Spleen (tissue), 11 donors: Measurements from ENCODE around the gene ULBP3. TPM values are rescaled to one million over a fixed set of nuclear protein-coding genes. Genes with fewer than 3 reads are reported as not detected.

Experiments used
- DNase-seq: peaks from one replicate; pipeline ENCODE4 v3.0.0-alpha.2; 2020
- H3K27ac ChIP-seq, 8 donors: fragments of 200-600 bp; sonication (generic) in 7 of 8; 1 replicate in 4 of 8; 2 replicates in 4 of 8; pipeline versions ENCODE4 v1.5.0 to v1.8.0; 2016 to 2021; ENCODE audit warnings: inconsistent platforms in 4 of 8, mild to moderate bottlenecking in 4 of 8, moderate library complexity in 1 of 8
- H3K27me3 ChIP-seq, 7 donors: fragments of 200-600 bp; sonication (generic) in 6 of 7; replicated peaks in 1 of 7; 1 replicate in 4 of 7; 2 replicates in 3 of 7; pipeline versions ENCODE4 v1.5.0 to v1.8.0; 2016 to 2021; ENCODE audit warnings: inconsistent platforms in 3 of 7, mild to moderate bottlenecking in 1 of 7
- H3K36me3 ChIP-seq, 6 donors: fragments of 200-600 bp; sonication (generic) in 5 of 6; 1 replicate in 4 of 6; 2 replicates in 2 of 6; pipeline versions ENCODE4 v1.5.0 to v1.8.0; 2016 to 2021; ENCODE audit warnings: inconsistent platforms in 2 of 6
- H3K4me1 ChIP-seq, 6 donors: fragments of 200-600 bp; sonication (generic) in 5 of 6; 1 replicate in 3 of 6; 2 replicates in 3 of 6; pipeline versions ENCODE4 v1.5.0 to v1.8.0; 2016 to 2021; ENCODE audit warnings: inconsistent platforms in 3 of 6
- H3K4me3 ChIP-seq, 8 donors: fragments of 200-600 bp; sonication (generic) in 7 of 8; 1 replicate in 4 of 8; 2 replicates in 4 of 8; pipeline versions ENCODE4 v1.5.0 to v1.8.0; 2016 to 2021; ENCODE audit warnings: inconsistent platforms in 4 of 8, mild to moderate bottlenecking in 4 of 8, moderate library complexity in 2 of 8
- H3K9me3 ChIP-seq, 8 donors: fragments of 200-600 bp; sonication (generic) in 7 of 8; 1 replicate in 4 of 8; 2 replicates in 4 of 8; pipeline versions ENCODE4 v1.5.0 to v1.8.0; 2016 to 2021; ENCODE audit warnings: inconsistent platforms in 4 of 8
- CTCF ChIP-seq, 11 experiments: fragments of 200-600 bp in 7 of 11; fragments of 450-650 bp in 4 of 11; sonication (generic) in 4 of 11; IDR thresholded peaks in 8 of 11; conservative IDR thresholded peaks in 3 of 11; 1 replicate in 7 of 11; 2 replicates in 4 of 11; pipeline versions ENCODE4 v1.4.0 to v1.8.0; 2016 to 2021; ENCODE audit warnings: antibody characterized with exemption in 11 of 11, inconsistent platforms in 4 of 11, mild to moderate bottlenecking in 1 of 11
- POLR2A ChIP-seq, 3 donors: fragments of 450-650 bp; IDR thresholded peaks; one replicate each; pipeline ENCODE4 v1.5.1; 2017; ENCODE audit warnings: antibody characterized with exemption in 3 of 3, mild to moderate bottlenecking in 1 of 3
- POLR2AphosphoS5 ChIP-seq, 3 donors: sonication (generic); formaldehyde crosslinking; IDR thresholded peaks; one replicate each; pipeline ENCODE4 v1.5.1; 2017; ENCODE audit warnings: antibody characterized with exemption in 3 of 3
- WGBS, 5 donors: extraction: QIAGEN DNeasy Blood & Tissue Kit in 3 of 5; methylation state at CpG; one replicate each; pipeline versions ENCODE4 v1.1.5 to v1.1.7; 2013 to 2018; 5-methylcytosine and 5-hydroxymethylcytosine counted together
- intact Hi-C: fragments of 100-400 bp; cut with DNase I; formaldehyde crosslinking; loops from one replicate; pipeline ENCODE4 v1.15.0; 2023; ENCODE audit warnings: low total_unique reads
- polyA plus RNA-seq, 3 donors: library from polyadenylated mRNA; stranded (reverse); fragments of 200-250 nt; gene quantifications; one replicate each; pipeline ENCODE4 v1.2.1, GENCODE V29; 2013
- total RNA-seq, 7 donors: library from RNA; depleted of rRNA in 3 of 7; stranded (reverse); fragments of >200 nt in 3 of 7; fragmentation: NEBNext Ultra II Directional in 4 of 7; extraction: Animal tissue kit (Norgen Biotek cat#: 25700) in 4 of 7; gene quantifications; one replicate each; pipeline versions ENCODE4 v1.1.0 to v1.2.1, GENCODE V29; 2016 to 2021
- donor health status: healthy with polysubstance abuse.
- donor health status: DM: no; HTN: no; CAD: no; lungs with moderate emphysema.
- donor health status: DM: no; HTN: no; CAD: no.
- donor health status: Bipolar disorder and iron deficiency.
- donor health status: healthy.
- donor health status: DM: no; HTN: no; CAD: no.
- donor health status: DM: yes; HTN: yes; CAD: no.

The ULBP3 gene
- total and polyA plus RNA-seq, 10 donors: 0.15 to 2.2 (median 0.85) TPM; not detected in 1

GRCh38 chr6:150037526-150038201 lies 31.3 kb downstream of the ULBP3 start:
- DNase-seq: peak; percentile 62
- 3 to 9% (median 4%) methylated on average over 32 to 55 of the region's 55 CpGs for WGBS, 5 donors
- Histone ChIP-seq H3K9me3 (no peaks in the 10 kb centered on the region), H3K4me1 (peaks cover 9 to 15% (median 12%) of the 10 kb centered on the region in 6 donors), H3K27me3 (peaks cover 0 to 83% (median 51%) of the 10 kb centered on the region in 7 donors), H3K4me3 (peak overlapping the region in 5 of 8 donors; percentile 5 to 55 (median 23)), H3K27ac (no peak overlapping the region), H3K36me3 (no peaks in the 10 kb centered on the region)
- intact Hi-C loops: no loop called here
- no peak for TF ChIP-seq POLR2A (IDR thresholded peaks at IDR 0.05)
- no peak for TF ChIP-seq POLR2AphosphoS5 (IDR thresholded peaks at IDR 0.05)
- no peak for TF ChIP-seq CTCF (IDR thresholded peaks at IDR 0.05 in 8 of 11, conservative IDR thresholded peaks at IDR 0.05 in 3 of 11)

- Histone ChIP-seq H3K36me3 (no peaks in the 10 kb centered on the region), H3K4me3 (no peak overlapping the region), H3K27me3 (peaks cover 0 to 73% (median 51%) of the 10 kb centered on the region in 7 donors), H3K9me3 (no peaks in the 10 kb centered on the region), H3K27ac (no peak overlapping the region), H3K4me1 (peaks cover 9 to 15% (median 12%) of the 10 kb centered on the region in 6 donors)
- TF ChIP-seq POLR2AphosphoS5 (IDR thresholded peaks at IDR 0.05) (no peak), CTCF (IDR thresholded peaks at IDR 0.05 in 8 of 11, conservative IDR thresholded peaks at IDR 0.05 in 3 of 11) (no peak), POLR2A (IDR thresholded peaks at IDR 0.05) (no peak)
- intact Hi-C loops: no loop called here
- DNase-seq: no peak
- WGBS, 5 donors: 64 to 81% (median 80%) methylated on average over 5 of the region's 5 CpGs
Measured at GRCh38 chr6:150036081-150036480, 32.8 kb downstream of the ULBP3 start.

GRCh38 chr6:150033207-150033771 lies 35.6 kb downstream of the ULBP3 start:
- peaks cover 9 to 19% (median 12%) of the 10 kb centered on the region in 6 donors for H3K4me1 ChIP-seq
- intact Hi-C loops: no loop called here
- 83 to 91% (median 84%) methylated on average over 6 of the region's 6 CpGs for WGBS, 5 donors
- H3K36me3 ChIP-seq: no peaks in the 10 kb centered on the region
- no peaks in the 10 kb centered on the region for H3K9me3 ChIP-seq
- H3K27ac ChIP-seq: no peak overlapping the region
- peaks cover 0 to 52% (median 30%) of the 10 kb centered on the region in 7 donors for H3K27me3 ChIP-seq
- TF ChIP-seq POLR2AphosphoS5 (IDR thresholded peaks at IDR 0.05) (no peak), POLR2A (IDR thresholded peaks at IDR 0.05) (no peak), CTCF (IDR thresholded peaks at IDR 0.05 in 8 of 11, conservative IDR thresholded peaks at IDR 0.05 in 3 of 11) (no peak)
- H3K4me3 ChIP-seq: no peak overlapping the region
- no peak for DNase-seq

- TF ChIP-seq CTCF (IDR thresholded peaks at IDR 0.05 in 8 of 11, conservative IDR thresholded peaks at IDR 0.05 in 3 of 11) (no peak), POLR2AphosphoS5 (IDR thresholded peaks at IDR 0.05) (no peak)
- no peak for DNase-seq
- intact Hi-C loops: no loop called here
- no peak overlapping the region for H3K27ac ChIP-seq
- H3K4me1 ChIP-seq: peaks cover 4 to 12% (median 6%) of the 10 kb centered on the region in 6 donors
- WGBS, 5 donors: 85 to 89% (median 85%) methylated on average over 8 of the region's 8 CpGs
- H3K36me3 ChIP-seq: no peaks in the 10 kb centered on the region
- H3K4me3 ChIP-seq: no peak overlapping the region
- H3K9me3 ChIP-seq: no peaks in the 10 kb centered on the region
- H3K27me3 ChIP-seq: peaks cover 0 to 52% (median 25%) of the 10 kb centered on the region in 7 donors
Measured at GRCh38 chr6:150032598-150032997, 36.3 kb downstream of the ULBP3 start.
